ENCODE measurements around the gene EXOC2.

The EXOC2 gene

DNA sequence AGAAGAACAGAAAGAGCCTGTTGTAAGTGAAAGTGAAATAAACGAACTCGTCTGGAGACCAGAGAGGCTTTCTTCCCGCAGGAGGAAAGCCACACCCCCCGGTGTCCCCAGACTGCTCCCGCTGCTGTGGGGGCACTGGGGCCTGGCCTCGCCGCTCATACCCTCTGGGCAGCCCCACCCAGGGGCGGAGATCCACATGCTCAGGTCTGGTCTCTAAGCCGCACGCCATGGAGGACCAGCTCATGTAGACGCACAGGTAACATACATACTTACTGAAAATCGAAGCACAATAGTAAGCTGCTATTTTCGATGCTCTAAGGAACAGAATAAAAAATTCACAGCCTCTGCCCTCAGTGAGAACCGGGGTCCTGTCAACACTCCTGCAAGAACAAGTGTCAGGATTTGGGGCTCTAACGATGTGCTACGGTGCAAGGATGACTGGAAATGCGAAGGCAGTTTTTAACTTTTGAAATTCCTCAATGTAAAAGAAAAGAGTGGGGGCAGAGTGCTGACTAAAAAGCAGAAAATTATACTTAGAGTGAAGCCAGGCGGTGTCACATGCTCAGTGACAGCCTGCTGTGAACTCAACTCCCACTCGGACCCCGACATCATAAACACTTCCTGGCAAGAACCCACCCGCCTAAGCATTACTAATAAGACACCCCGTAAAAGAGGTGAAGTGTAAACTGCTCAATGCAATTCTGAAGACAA lies 190.9 kb downstream of the EXOC2 start:
- DNase-seq (ENCODE audit: low read depth), result peak; percentile 56
- peak overlapping the region; percentile 36 for H3K4me3 ChIP-seq (ENCODE audit: low read depth, low read length)
- no peak for TF ChIP-seq CTCF (IDR thresholded peaks at IDR 0.05; ENCODE audit: low read depth, low read length)
- TF ChIP-seq MAX (IDR thresholded peaks at IDR 0.05; ENCODE audit: low read depth, low read length), result no peak
- no peak for TF ChIP-seq MYC (IDR thresholded peaks at IDR 0.05; ENCODE audit: low read depth, low read length)
- no peak for TF ChIP-seq POLR2A (IDR thresholded peaks at IDR 0.05; ENCODE audit: extremely low read depth, insufficient read length)

- H3K4me3 ChIP-seq (ENCODE audit: low read depth, low read length), result no peak overlapping the region
- no peak for DNase-seq (ENCODE audit: low read depth)
- TF ChIP-seq POLR2A (IDR thresholded peaks at IDR 0.05; ENCODE audit: extremely low read depth, insufficient read length), result no peak
Observed at GRCh38 chr6:499617-500016, 193.3 kb downstream of the EXOC2 start.

DNA sequence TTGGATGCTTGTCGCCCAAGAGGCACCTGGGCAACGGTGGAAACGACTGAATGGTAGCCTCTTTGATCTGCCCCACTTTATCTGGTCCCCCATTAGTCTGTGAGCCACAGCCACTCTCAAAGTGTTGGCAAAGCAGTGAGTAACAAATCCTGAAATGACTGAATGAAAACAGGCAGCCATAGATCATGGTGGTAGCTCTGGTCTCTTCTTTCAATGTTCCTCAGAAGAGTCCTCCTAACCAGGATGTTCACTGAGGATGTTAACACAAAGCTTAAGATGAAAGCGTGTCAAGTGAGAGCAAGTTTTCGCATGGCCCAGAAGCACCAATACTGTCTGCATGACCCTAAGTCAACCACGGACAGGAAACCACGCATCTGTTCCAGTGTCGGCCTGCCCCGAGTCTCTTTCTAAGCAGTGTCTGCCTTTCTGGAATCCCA lies 194.1 kb downstream of the EXOC2 start:
- TF ChIP-seq MYC (IDR thresholded peaks at IDR 0.05; ENCODE audit: low read depth, low read length), result no peak
- no peak overlapping the region for H3K4me3 ChIP-seq (ENCODE audit: low read depth, low read length)
- peak; percentile 77 for DNase-seq (ENCODE audit: low read depth)

GRCh38 chr6:497258-497657 lies 195.7 kb downstream of the EXOC2 start:
- TF ChIP-seq POLR2A (IDR thresholded peaks at IDR 0.05; ENCODE audit: extremely low read depth, insufficient read length), result no peak
- no peak for TF ChIP-seq CTCF (IDR thresholded peaks at IDR 0.05; ENCODE audit: low read depth, low read length)
- no peak for TF ChIP-seq MAX (IDR thresholded peaks at IDR 0.05; ENCODE audit: low read depth, low read length)
- no peak for TF ChIP-seq MYC (IDR thresholded peaks at IDR 0.05; ENCODE audit: low read depth, low read length)
- H3K4me3 ChIP-seq (ENCODE audit: low read depth, low read length), result no peak overlapping the region
- no peak for DNase-seq (ENCODE audit: low read depth)

- H3K4me3 ChIP-seq (ENCODE audit: low read depth, low read length), result no peak overlapping the region
- no peak for DNase-seq (ENCODE audit: low read depth)
- TF ChIP-seq POLR2A (IDR thresholded peaks at IDR 0.05; ENCODE audit: extremely low read depth, insufficient read length) (no peak), MAX (IDR thresholded peaks at IDR 0.05; ENCODE audit: low read depth, low read length) (no peak), MYC (IDR thresholded peaks at IDR 0.05; ENCODE audit: low read depth, low read length) (no peak), CTCF (IDR thresholded peaks at IDR 0.05; ENCODE audit: low read depth, low read length) (no peak)
Observed at GRCh38 chr6:496649-497048, 196.3 kb downstream of the EXOC2 start.

DNA sequence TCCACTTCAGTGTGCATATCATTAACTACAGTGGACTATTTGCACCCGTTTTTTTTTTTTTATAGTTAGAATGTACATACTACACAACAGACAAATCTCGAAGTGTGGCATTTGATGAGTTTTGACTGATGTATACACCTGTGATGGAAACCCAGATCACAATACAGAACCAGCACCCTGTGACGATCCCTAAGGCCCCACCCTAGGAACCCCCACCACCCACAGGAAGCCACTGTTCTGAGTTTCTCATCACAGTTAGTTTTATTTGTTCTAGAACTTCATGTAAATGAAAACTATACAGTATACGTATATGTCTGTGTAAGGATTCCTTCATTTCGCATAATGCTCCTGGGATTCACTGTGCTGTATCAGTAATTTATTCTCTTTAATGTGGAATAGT lies 198.5 kb downstream of the EXOC2 start:
- DNase-seq (ENCODE audit: low read depth), result no peak
- H3K4me3 ChIP-seq (ENCODE audit: low read depth, low read length), result no peak overlapping the region
- TF ChIP-seq MAX (IDR thresholded peaks at IDR 0.05; ENCODE audit: low read depth, low read length) (no peak), CTCF (IDR thresholded peaks at IDR 0.05; ENCODE audit: low read depth, low read length) (no peak), POLR2A (IDR thresholded peaks at IDR 0.05; ENCODE audit: extremely low read depth, insufficient read length) (no peak), MYC (IDR thresholded peaks at IDR 0.05; ENCODE audit: low read depth, low read length) (no peak)

DNA sequence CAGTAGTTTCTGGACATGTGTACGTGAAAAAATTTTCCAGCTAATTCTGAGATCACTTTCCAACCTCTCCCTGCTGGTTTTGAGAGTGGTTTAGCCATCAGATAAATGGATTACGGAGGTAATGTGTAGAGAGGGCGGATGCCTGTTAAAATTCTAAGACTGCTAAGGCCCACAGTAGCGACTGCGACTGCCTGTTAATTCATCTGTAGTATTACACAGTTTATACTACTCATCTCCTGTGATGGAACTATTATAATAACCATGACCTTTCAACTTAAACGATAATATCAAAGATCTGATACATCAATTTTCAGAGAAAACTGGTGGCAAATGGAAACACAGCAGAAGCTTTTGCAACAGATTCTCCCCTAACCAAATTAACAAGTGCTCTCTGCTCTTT lies 199.1 kb downstream of the EXOC2 start:
- TF ChIP-seq POLR2A (IDR thresholded peaks at IDR 0.05; ENCODE audit: extremely low read depth, insufficient read length), result no peak
- no peak for TF ChIP-seq MAX (IDR thresholded peaks at IDR 0.05; ENCODE audit: low read depth, low read length)
- no peak for TF ChIP-seq CTCF (IDR thresholded peaks at IDR 0.05; ENCODE audit: low read depth, low read length)
- no peak for TF ChIP-seq MYC (IDR thresholded peaks at IDR 0.05; ENCODE audit: low read depth, low read length)
- no peak overlapping the region for H3K4me3 ChIP-seq (ENCODE audit: low read depth, low read length)
- no peak for DNase-seq (ENCODE audit: low read depth)
